AG04450 (cell line): Measurements from ENCODE around the gene ACTN2. TPM values are rescaled to one million over a fixed set of nuclear protein-coding genes. Genes with fewer than 3 reads are reported as not detected.

Source experiments
- CTCF ChIA-PET: fragments of 300-600, 350-600 bp; formaldehyde crosslinking; extraction: SDS; loops from one replicate; lab custom pipeline; 2022; ENCODE audit warnings: antibody characterized with exemption, inconsistent platforms; lab: Charles Lee
- POLR2A ChIA-PET: fragments of 350-600 bp; formaldehyde crosslinking; extraction: SDS; loops from one replicate; lab custom pipeline; 2021; ENCODE audit warnings: antibody characterized with exemption, inconsistent platforms; lab: Yijun Ruan, JAX
- DNase-seq: peaks from one replicate; pipeline ENCODE4 v3.0.0-alpha.2; 2011; ENCODE audit warnings: low read depth, low spot score
- H3K27ac ChIP-seq: one replicate; pipeline ENCODE4 v1.5.1; 2012; ENCODE audit warnings: low read depth, low read length, control low read depth
- H3K27me3 ChIP-seq: one replicate; pipeline ENCODE4 v1.6.0; 2012; ENCODE audit warnings: low read length; ENCODE audit not compliant: control insufficient read depth, insufficient read depth
- H3K4me3 ChIP-seq: 2 replicates; pipeline ENCODE4 v1.5.1; 2011; ENCODE audit warnings: mild to moderate bottlenecking, low read depth, low read length, control low read depth
- H3K9me3 ChIP-seq: 2 replicates; pipeline ENCODE4 v1.5.1; 2012; ENCODE audit warnings: low read length; ENCODE audit not compliant: control insufficient read depth, insufficient read depth
- polyA minus RNA-seq: library from RNA; depleted of rRNA, polyadenylated mRNA; stranded (reverse); fragments of >200 nt; gene quantifications from 2 replicates; pipeline ENCODE4 v1.2.3, GENCODE V29; 2011; rRNA and poly(A)+ RNA removed
- polyA plus RNA-seq: library from polyadenylated mRNA; depleted of rRNA; stranded (reverse); fragments of >200 nt; gene quantifications from 2 replicates; pipeline ENCODE4 v1.2.3, GENCODE V29; 2011; rRNA removed
- TF ChIP-seq, protein P1 (sequence below): IDR thresholded peaks from 2 replicates; pipeline ENCODE4 v1.5.1; 2011; ENCODE audit warnings: low read depth, low read length, control low read depth, inconsistent platforms

Gene ACTN2
- polyA plus RNA-seq (not detected in 2 replicates), polyA minus RNA-seq (not detected in 2 replicates)

DNA sequence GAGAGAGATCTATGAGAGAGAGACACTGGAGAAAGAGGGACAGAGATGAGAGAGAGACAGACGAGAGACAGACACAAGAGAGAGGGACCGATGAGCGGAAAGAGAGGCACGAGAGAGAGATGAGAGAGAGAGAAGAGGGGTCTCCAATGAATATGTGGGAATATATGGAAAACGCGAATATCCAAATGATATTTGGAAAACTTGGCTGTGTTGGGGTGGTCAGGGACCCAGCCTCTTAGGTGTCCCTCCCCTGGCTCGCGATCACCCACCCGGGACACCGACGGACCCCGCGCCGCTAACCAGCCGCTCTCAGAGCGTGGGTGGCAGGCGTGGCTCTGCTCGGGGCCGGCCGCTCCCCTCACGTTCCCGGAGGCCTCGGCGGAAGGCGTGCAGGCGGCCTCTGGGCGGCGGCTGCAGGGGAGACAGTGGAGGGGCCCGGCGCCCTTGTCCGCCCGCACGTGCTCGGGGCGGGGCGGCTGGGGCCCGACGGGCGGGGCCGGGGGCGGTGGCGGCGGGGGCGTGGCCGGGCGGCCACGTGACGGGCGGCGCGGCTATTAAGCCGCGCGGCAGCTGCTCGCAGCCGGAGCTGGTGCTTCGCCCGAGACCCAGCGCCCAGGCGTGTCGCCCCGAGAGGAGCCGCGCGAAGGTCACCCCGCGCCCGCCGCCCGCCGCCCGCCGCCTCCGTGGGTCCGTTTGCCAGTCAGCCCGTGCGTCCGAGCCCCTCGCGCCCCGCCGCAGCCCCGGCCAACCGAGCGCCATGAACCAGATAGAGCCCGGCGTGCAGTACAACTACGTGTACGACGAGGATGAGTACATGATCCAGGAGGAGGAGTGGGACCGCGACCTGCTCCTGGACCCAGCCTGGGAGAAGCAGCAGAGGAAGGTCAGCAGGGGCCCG lies at the start of gene ACTN2:
Gene ACTN2 (plus strand): TSS at position 583 of the 898 bp plus-strand sequence. CDS start 175 bp downstream, at position 758.
- CTCF ChIA-PET, result no interaction called here
- H3K4me3 ChIP-seq, result peak within 1 kb of the TSS; percentile 45
- POLR2A ChIA-PET, result no interaction called here
- no peaks in the 10 kb centered on the region; the same call in none of the 2 replicates for H3K9me3 ChIP-seq
- DNase-seq, result no peak
- no peak within 1 kb of the TSS for H3K27ac ChIP-seq
- peaks cover 9% of the 10 kb centered on the region for H3K27me3 ChIP-seq
- TF ChIP-seq, protein P1, sequence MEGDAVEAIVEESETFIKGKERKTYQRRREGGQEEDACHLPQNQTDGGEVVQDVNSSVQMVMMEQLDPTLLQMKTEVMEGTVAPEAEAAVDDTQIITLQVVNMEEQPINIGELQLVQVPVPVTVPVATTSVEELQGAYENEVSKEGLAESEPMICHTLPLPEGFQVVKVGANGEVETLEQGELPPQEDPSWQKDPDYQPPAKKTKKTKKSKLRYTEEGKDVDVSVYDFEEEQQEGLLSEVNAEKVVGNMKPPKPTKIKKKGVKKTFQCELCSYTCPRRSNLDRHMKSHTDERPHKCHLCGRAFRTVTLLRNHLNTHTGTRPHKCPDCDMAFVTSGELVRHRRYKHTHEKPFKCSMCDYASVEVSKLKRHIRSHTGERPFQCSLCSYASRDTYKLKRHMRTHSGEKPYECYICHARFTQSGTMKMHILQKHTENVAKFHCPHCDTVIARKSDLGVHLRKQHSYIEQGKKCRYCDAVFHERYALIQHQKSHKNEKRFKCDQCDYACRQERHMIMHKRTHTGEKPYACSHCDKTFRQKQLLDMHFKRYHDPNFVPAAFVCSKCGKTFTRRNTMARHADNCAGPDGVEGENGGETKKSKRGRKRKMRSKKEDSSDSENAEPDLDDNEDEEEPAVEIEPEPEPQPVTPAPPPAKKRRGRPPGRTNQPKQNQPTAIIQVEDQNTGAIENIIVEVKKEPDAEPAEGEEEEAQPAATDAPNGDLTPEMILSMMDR, result no peak

DNA sequence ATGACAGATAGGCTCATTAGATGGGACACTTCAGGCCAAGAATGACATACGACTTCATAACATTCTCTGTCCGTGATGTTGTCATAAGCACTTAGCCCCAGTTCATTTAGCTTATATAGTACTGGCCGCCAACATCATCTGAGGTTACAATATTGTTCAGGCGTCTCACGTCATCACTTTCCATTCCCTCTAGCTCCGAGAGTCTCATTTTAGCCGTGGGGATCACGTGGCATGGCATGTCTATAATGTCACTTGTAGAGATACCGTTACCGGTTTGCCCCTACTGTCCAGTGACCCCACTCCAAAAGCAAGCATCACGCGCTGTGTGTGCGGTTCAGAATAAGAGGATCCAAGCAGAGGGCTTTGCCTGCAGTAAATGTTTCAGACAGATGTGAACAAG lies 47.4 kb upstream of the ACTN2 start:
- Histone ChIP-seq H3K27me3 (no peaks in the 10 kb centered on the region), H3K4me3 (no peak overlapping the region), H3K9me3 (no peaks in the 10 kb centered on the region), H3K27ac (no peak overlapping the region)
- no peak for DNase-seq
- POLR2A ChIA-PET, result no interaction called here
- TF ChIP-seq, protein P1, result no peak
- CTCF ChIA-PET, result no interaction called here

DNA sequence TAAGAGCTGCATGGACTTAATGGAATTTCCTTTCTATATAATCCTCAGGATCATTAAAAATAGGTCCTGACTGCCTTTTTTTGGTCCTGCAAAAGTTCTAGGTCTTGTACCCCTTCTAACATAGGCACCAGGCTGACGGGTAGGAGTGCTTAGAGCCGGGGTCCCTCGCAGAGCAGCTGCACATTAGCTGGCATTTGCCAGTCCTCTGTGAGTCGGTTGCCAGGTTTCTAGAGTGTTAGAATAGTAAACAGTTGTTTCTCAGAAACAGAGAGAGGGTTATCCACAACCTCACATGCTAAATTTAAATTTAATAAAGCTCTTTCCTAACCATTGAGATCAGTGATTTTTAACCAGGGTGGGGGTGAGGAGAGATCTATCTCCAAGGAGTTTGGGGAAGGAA lies 46.6 kb upstream of the ACTN2 start:
- TF ChIP-seq, protein P1, result no peak
- POLR2A ChIA-PET, result no interaction called here
- CTCF ChIA-PET, result interaction anchor here (0.6 kb wide), 1 partner anchor 150 kb away, joined by 3 read pairs; no protein-coding TSS in a partner anchor
- no peak overlapping the region for H3K27ac ChIP-seq
- no peaks in the 10 kb centered on the region for H3K27me3 ChIP-seq
- no peak for DNase-seq
- no peaks in the 10 kb centered on the region for H3K9me3 ChIP-seq
- no peak overlapping the region for H3K4me3 ChIP-seq

DNA sequence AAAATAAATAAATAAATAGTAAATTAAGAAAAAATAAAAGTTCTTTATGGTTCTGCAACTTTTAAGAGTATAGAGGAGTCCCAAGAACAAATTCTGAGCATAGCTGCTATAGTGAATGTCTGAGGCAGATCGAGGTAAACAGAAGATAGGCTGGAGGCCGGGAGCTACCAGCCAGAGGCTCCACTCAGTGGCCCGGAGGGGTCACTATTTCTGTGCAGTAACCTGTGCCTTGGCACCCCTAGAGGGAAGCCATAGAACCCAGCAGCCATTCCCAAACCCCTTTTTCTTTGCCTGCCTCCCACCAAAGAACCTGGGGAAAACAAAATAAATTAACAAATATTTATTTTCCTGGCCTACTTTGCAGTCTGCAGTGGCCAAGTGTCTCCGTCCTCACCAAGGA lies 43.5 kb upstream of the ACTN2 start:
- ChIA-PET CTCF (interaction anchor here (0.7 kb wide), 1 partner anchor 1114 kb away, joined by 3 read pairs; no protein-coding TSS in a partner anchor), POLR2A (no interaction called here)
- H3K4me3 ChIP-seq, result no peak overlapping the region
- H3K27ac ChIP-seq, result no peak overlapping the region
- no peaks in the 10 kb centered on the region for H3K27me3 ChIP-seq
- H3K9me3 ChIP-seq, result no peaks in the 10 kb centered on the region
- TF ChIP-seq, protein P1, result no peak
- DNase-seq, result no peak
